Sigmoid colon (tissue), 4 donors: Measurements from ENCODE around the gene NUP85.

Experiments used
- EP300 ChIP-seq, 4 donors: sonication (generic); formaldehyde crosslinking; IDR thresholded peaks; one replicate each; pipeline ENCODE4 v1.6.1; 2017; ENCODE audit warnings: antibody characterized with exemption in 4 of 4
- POLR2A ChIP-seq, 2 donors: fragments of 450-650 bp; IDR thresholded peaks; one replicate each; pipeline ENCODE4 v1.6.1; 2016; ENCODE audit warnings: antibody characterized with exemption in 2 of 2, mild to moderate bottlenecking in 2 of 2, moderate library complexity in 2 of 2
- POLR2AphosphoS5 ChIP-seq, 4 donors: sonication (generic); formaldehyde crosslinking; IDR thresholded peaks; one replicate each; pipeline ENCODE4 v1.6.1; 2017; ENCODE audit warnings: antibody characterized with exemption in 4 of 4
- TF ChIP-seq, protein P1 (sequence below), 4 experiments: fragments of 450-650 bp in 3 of 4; fragments of 200-600 bp in 1 of 4; IDR thresholded peaks; one replicate each; pipeline ENCODE4 v1.5.1; 2016 to 2019; ENCODE audit warnings: antibody characterized with exemption in 4 of 4, mild to moderate bottlenecking in 3 of 4, moderate library complexity in 2 of 4

- TF ChIP-seq, protein P1, sequence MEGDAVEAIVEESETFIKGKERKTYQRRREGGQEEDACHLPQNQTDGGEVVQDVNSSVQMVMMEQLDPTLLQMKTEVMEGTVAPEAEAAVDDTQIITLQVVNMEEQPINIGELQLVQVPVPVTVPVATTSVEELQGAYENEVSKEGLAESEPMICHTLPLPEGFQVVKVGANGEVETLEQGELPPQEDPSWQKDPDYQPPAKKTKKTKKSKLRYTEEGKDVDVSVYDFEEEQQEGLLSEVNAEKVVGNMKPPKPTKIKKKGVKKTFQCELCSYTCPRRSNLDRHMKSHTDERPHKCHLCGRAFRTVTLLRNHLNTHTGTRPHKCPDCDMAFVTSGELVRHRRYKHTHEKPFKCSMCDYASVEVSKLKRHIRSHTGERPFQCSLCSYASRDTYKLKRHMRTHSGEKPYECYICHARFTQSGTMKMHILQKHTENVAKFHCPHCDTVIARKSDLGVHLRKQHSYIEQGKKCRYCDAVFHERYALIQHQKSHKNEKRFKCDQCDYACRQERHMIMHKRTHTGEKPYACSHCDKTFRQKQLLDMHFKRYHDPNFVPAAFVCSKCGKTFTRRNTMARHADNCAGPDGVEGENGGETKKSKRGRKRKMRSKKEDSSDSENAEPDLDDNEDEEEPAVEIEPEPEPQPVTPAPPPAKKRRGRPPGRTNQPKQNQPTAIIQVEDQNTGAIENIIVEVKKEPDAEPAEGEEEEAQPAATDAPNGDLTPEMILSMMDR (IDR thresholded peaks at IDR 0.05) = peak; percentile 23 to 74 (median 34)
- TF ChIP-seq POLR2A (IDR thresholded peaks at IDR 0.05) = no peak
- TF ChIP-seq POLR2AphosphoS5 (IDR thresholded peaks at IDR 0.05) = peak in 1 of 4 donors; percentile 17
- TF ChIP-seq EP300 (IDR thresholded peaks at IDR 0.05) = no peak
Measured at GRCh38 chr17:75271233-75271954, 65.9 kb downstream of the NUP85 start.
